GM19468 (cell line): Measurements from ENCODE around the gene FOXA3.

Source experiments
- ATAC-seq: cut with Tn5 transposase; IDR thresholded peaks from one replicate; pipeline ENCODE4 v1.9.1; 2021; ENCODE audit warnings: mild to moderate bottlenecking, moderate library complexity, moderate number of reproducible peaks; ENCODE audit not compliant: unreplicated experiment; ENCODE audit errors: extremely low read depth

Gene FOXA3

GRCh38 chr19:45872095-45872919 lies 8.2 kb downstream of the FOXA3 start:
- ATAC-seq: no peak

GRCh38 chr19:45873219-45873772 lies 9.2 kb downstream of the FOXA3 start:
- no peak for ATAC-seq

GRCh38 chr19:45874620-45874966 lies 10.5 kb downstream of the FOXA3 start:
- no peak for ATAC-seq

GRCh38 chr19:45876161-45876410 lies 12.0 kb downstream of the FOXA3 start:
- ATAC-seq: no peak

- ATAC-seq: no peak
Observed at GRCh38 chr19:45876411-45877197, 12.5 kb downstream of the FOXA3 start.

GRCh38 chr19:45878043-45878794 lies 14.1 kb downstream of the FOXA3 start:
- no peak for ATAC-seq

GRCh38 chr19:45879055-45879454 lies 14.9 kb downstream of the FOXA3 start:
- ATAC-seq: no peak

GRCh38 chr19:45879971-45880370 lies 15.8 kb downstream of the FOXA3 start:
- ATAC-seq: no peak

GRCh38 chr19:45881082-45881908 lies 17.2 kb downstream of the FOXA3 start:
- no peak for ATAC-seq

GRCh38 chr19:45881909-45882528 lies 17.9 kb downstream of the FOXA3 start:
- no peak for ATAC-seq

GRCh38 chr19:45882652-45883585 lies 18.8 kb downstream of the FOXA3 start:
- ATAC-seq: no peak

GRCh38 chr19:45883586-45883880 lies 19.4 kb downstream of the FOXA3 start:
- no peak for ATAC-seq

GRCh38 chr19:45883881-45884681 lies 20.0 kb downstream of the FOXA3 start:
- ATAC-seq: no peak

GRCh38 chr19:45884682-45885555 lies 20.8 kb downstream of the FOXA3 start:
- no peak for ATAC-seq

- ATAC-seq: no peak
Observed at GRCh38 chr19:45885556-45886426, 21.7 kb downstream of the FOXA3 start, which contains the start of gene IRF2BP1. IRF2BP1 (minus strand) TSS chr19:45886141; CDS start chr19:45885774, 367 bp downstream.
